Thyroid gland (tissue), 4 donors: Measurements from ENCODE around the gene MUC3A. TPM values are rescaled to one million over a fixed set of nuclear protein-coding genes. Genes with fewer than 3 reads are reported as not detected.

ENCODE experiments used
- DNase-seq, 2 donors: peaks; one replicate each; pipeline ENCODE4 v3.0.0-alpha.2; 2019
- H3K27ac ChIP-seq, 3 donors: fragments of 200-600 bp; sonication (generic); 1 replicate in 2 of 3; 2 replicates in 1 of 3; pipeline ENCODE4 v1.5.1; 2016 to 2019; ENCODE audit warnings: mild to moderate bottlenecking in 1 of 3, moderate library complexity in 1 of 3
- H3K27me3 ChIP-seq: fragments of 200-600 bp; sonication (generic); one replicate; pipeline ENCODE4 v1.5.1; 2019
- H3K36me3 ChIP-seq, 2 donors: fragments of 200-600 bp; sonication (generic); one replicate each; pipeline ENCODE4 v1.5.1; 2016 to 2019
- H3K4me1 ChIP-seq, 2 donors: fragments of 200-600 bp; sonication (generic); one replicate each; pipeline ENCODE4 v1.5.1; 2017 to 2019
- H3K4me3 ChIP-seq, 3 donors: fragments of 200-600 bp; sonication (generic); replicated peaks in 1 of 3; 1 replicate in 2 of 3; 2 replicates in 1 of 3; pipeline ENCODE4 v1.5.1; 2016; ENCODE audit warnings: mild to moderate bottlenecking in 1 of 3
- H3K9me3 ChIP-seq: fragments of 200-600 bp; sonication (generic); one replicate; pipeline ENCODE4 v1.5.1; 2017
- CTCF ChIP-seq, 6 experiments: fragments of 200-600 bp in 3 of 6; fragments of 450-650 bp in 3 of 6; sonication (generic) in 3 of 6; IDR thresholded peaks; one replicate each; pipeline ENCODE4 v1.5.1; 2016 to 2019; ENCODE audit warnings: antibody characterized with exemption in 6 of 6, mild to moderate bottlenecking in 2 of 6, inconsistent platforms in 1 of 6, moderate library complexity in 1 of 6
- POLR2A ChIP-seq, 2 donors: fragments of 450-650 bp; IDR thresholded peaks; one replicate each; pipeline ENCODE4 v1.6.1; 2017; ENCODE audit warnings: antibody characterized with exemption in 2 of 2, mild to moderate bottlenecking in 2 of 2, moderate library complexity in 1 of 2
- WGBS, 2 donors: methylation state at CpG; one replicate each; pipeline ENCODE4 v1.1.5; 2017; 5-methylcytosine and 5-hydroxymethylcytosine counted together
- intact Hi-C: fragments of 100-400 bp; cut with DNase I; formaldehyde crosslinking; loops from one replicate; pipeline ENCODE4 v1.15.1; 2023
- total RNA-seq, 4 donors: library from RNA; depleted of rRNA; stranded (reverse); fragments of >200 nt; gene quantifications; one replicate each; pipeline ENCODE4 v1.2.3, GENCODE V29; 2016

MUC3A gene
- total RNA-seq, 4 donors from 2014 or later: under 0.01 to 0.29 (median 0.22) TPM

GRCh38 chr7:100968650-100969049 is 19.3 kb downstream of the MUC3A start:
- H3K36me3 ChIP-seq: no peaks in the 10 kb centered on the region
- TF ChIP-seq POLR2A (IDR thresholded peaks at IDR 0.05): no peak
- no peak for TF ChIP-seq CTCF (IDR thresholded peaks at IDR 0.05)
- DNase-seq: no peak
- peaks cover 30% of the 10 kb centered on the region for H3K27me3 ChIP-seq
- WGBS, 2 donors: 20% methylated on average over 3 of the region's 3 CpGs
- no peak overlapping the region for H3K27ac ChIP-seq
- H3K4me3 ChIP-seq: no peak overlapping the region
- peaks cover 9 to 18% of the 10 kb centered on the region in 2 donors for H3K4me1 ChIP-seq
- intact Hi-C loops: no loop called here
- no peaks in the 10 kb centered on the region for H3K9me3 ChIP-seq

GRCh38 chr7:100969066-100969615 is 19.8 kb downstream of the MUC3A start, which contains the start of gene MUC12:
TSS of gene MUC12 (plus strand) at chr7:100969565. CDS start at chr7:100969623, 58 bp downstream.
- Histone ChIP-seq H3K4me3 (no peak within 1 kb of the TSS), H3K4me1 (peaks cover 9 to 18% of the 10 kb centered on the region in 2 donors), H3K9me3 (no peaks in the 10 kb centered on the region), H3K36me3 (no peaks in the 10 kb centered on the region), H3K27me3 (peaks cover 29% of the 10 kb centered on the region), H3K27ac (no peak within 1 kb of the TSS)
- DNase-seq: no peak
- intact Hi-C loops: no loop called here
- 49 to 51% methylated on average over 12 of the region's 12 CpGs for WGBS, 2 donors
- TF ChIP-seq CTCF (IDR thresholded peaks at IDR 0.05) (no peak), POLR2A (IDR thresholded peaks at IDR 0.05) (no peak)

GRCh38 chr7:100971111-100972001 is 22.0 kb downstream of the MUC3A start:
- no peaks in the 10 kb centered on the region for H3K36me3 ChIP-seq
- peaks cover 10% of the 10 kb centered on the region for H3K27me3 ChIP-seq
- intact Hi-C loops: no loop called here
- peaks cover 0 to 7% of the 10 kb centered on the region in 2 donors for H3K4me1 ChIP-seq
- TF ChIP-seq POLR2A (IDR thresholded peaks at IDR 0.05) (no peak), CTCF (IDR thresholded peaks at IDR 0.05) (no peak)
- no peaks in the 10 kb centered on the region for H3K9me3 ChIP-seq
- H3K27ac ChIP-seq: no peak overlapping the region
- DNase-seq: no peak
- no peak overlapping the region for H3K4me3 ChIP-seq
- WGBS, 2 donors: 48 to 50% methylated on average over 14 of the region's 14 CpGs

- WGBS, 2 donors: 52 to 58% methylated on average over 7 of the region's 7 CpGs
- no peak for TF ChIP-seq POLR2A (IDR thresholded peaks at IDR 0.05)
- no peak for TF ChIP-seq CTCF (IDR thresholded peaks at IDR 0.05)
- Histone ChIP-seq H3K4me1 (peaks cover 0 to under 1% of the 10 kb centered on the region in 2 donors), H3K27me3 (peaks cover 4% of the 10 kb centered on the region), H3K4me3 (no peak overlapping the region), H3K36me3 (no peaks in the 10 kb centered on the region), H3K27ac (no peak overlapping the region), H3K9me3 (no peaks in the 10 kb centered on the region)
- no peak for DNase-seq
- intact Hi-C loops: no loop called here
These were observed 22.6 kb downstream of the MUC3A start for GRCh38 chr7:100972002-100972347.

GRCh38 chr7:100974021-100974420 is 24.7 kb downstream of the MUC3A start:
- WGBS, 2 donors: 69 to 72% methylated on average over 2 of the region's 2 CpGs
- intact Hi-C loops: no loop called here

More at GRCh38 chr7:100974021-100974420, 24.7 kb downstream of the MUC3A start:
- no peak overlapping the region for H3K4me3 ChIP-seq
- no peak overlapping the region for H3K27ac ChIP-seq
- no peaks in the 10 kb centered on the region for H3K9me3 ChIP-seq
- no peaks in the 10 kb centered on the region for H3K36me3 ChIP-seq
- no peak for TF ChIP-seq CTCF (IDR thresholded peaks at IDR 0.05)
- TF ChIP-seq POLR2A (IDR thresholded peaks at IDR 0.05): no peak
- DNase-seq: no peak
- H3K4me1 ChIP-seq: no peaks in the 10 kb centered on the region
- no peaks in the 10 kb centered on the region for H3K27me3 ChIP-seq
